ENCODE measurements around the gene RIPK1.
"Not testable (repeated sequence)": the region's sequence is repeated elsewhere in the genome, so short reads cannot be mapped to it uniquely, and the experiment has no call there.

RIPK1 gene

DNA sequence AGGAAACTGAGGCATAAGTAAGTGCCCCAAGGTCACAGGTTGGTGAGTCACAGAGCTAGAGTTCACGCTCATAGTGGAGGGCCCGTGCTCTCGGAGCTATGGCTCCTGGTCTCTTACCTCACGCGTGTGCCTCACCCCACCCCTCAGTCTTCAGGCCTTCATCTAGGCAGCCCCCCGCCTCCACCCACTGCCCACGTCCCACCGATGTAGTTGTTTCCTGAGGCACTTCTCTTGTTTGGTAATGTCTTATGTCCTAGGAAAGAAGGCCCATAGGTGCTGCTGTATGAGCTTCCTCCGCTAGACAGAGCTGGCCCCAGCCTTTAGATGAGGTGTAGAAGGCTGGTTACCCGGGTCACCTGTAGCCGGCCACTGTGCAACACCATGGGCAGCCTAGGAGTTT, 5.1 kb downstream of the RIPK1 start:
- Histone ChIP-seq H3K36me3 (ENCODE audit: insufficient read depth, low read length) (peaks cover 21% of the 10 kb centered on the region), H3K4me2 (ENCODE audit: insufficient read depth, low read length) (no peak overlapping the region), H3K27ac (ENCODE audit: low read length) (no peak overlapping the region), H4K20me1 (ENCODE audit: insufficient read depth, low read length) (peaks cover 10% of the 10 kb centered on the region; the same call in 1 of the 2 replicates), H3K4me1 (ENCODE audit: insufficient read depth, low read length) (peaks cover 40% of the 10 kb centered on the region), H3K27me3 (ENCODE audit: insufficient read depth, low read length, poor library complexity) (no peaks in the 10 kb centered on the region), H3K9me3 (ENCODE audit: insufficient read depth, low read length, severe bottlenecking) (no peaks in the 10 kb centered on the region), H3K9ac (ENCODE audit: low read depth, low read length) (no peak overlapping the region), H3K4me3 (ENCODE audit: low read depth in 1 of 2, low read length in 2 of 2) (no peak overlapping the region), H3K79me2 (ENCODE audit: insufficient read depth, low read length) (peaks cover 83% of the 10 kb centered on the region), H2AFZ (ENCODE audit: low read depth, low read length) (no peak overlapping the region)
- no peak for DNase-seq
- no peak for ATAC-seq (ENCODE audit: insufficient read depth, low read depth)
- TF ChIP-seq, protein P1, sequence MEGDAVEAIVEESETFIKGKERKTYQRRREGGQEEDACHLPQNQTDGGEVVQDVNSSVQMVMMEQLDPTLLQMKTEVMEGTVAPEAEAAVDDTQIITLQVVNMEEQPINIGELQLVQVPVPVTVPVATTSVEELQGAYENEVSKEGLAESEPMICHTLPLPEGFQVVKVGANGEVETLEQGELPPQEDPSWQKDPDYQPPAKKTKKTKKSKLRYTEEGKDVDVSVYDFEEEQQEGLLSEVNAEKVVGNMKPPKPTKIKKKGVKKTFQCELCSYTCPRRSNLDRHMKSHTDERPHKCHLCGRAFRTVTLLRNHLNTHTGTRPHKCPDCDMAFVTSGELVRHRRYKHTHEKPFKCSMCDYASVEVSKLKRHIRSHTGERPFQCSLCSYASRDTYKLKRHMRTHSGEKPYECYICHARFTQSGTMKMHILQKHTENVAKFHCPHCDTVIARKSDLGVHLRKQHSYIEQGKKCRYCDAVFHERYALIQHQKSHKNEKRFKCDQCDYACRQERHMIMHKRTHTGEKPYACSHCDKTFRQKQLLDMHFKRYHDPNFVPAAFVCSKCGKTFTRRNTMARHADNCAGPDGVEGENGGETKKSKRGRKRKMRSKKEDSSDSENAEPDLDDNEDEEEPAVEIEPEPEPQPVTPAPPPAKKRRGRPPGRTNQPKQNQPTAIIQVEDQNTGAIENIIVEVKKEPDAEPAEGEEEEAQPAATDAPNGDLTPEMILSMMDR (IDR thresholded peaks at IDR 0.05; ENCODE audit: borderline replicate concordance, extremely low read depth, low read length, poor library complexity, severe bottlenecking) = no peak
- no peak for TF ChIP-seq EZH2 (IDR thresholded peaks at IDR 0.05; ENCODE audit: borderline replicate concordance, low read depth, low read length, severe bottlenecking)

- Histone ChIP-seq H4K20me1 (ENCODE audit: insufficient read depth, low read length) (peaks cover 10% of the 10 kb centered on the region; the same call in 1 of the 2 replicates), H3K9ac (ENCODE audit: low read depth, low read length) (no peak overlapping the region), H3K9me3 (ENCODE audit: insufficient read depth, low read length, severe bottlenecking) (no peaks in the 10 kb centered on the region), H3K4me3 (ENCODE audit: low read depth in 1 of 2, low read length in 2 of 2) (no peak overlapping the region), H2AFZ (ENCODE audit: low read depth, low read length) (no peak overlapping the region), H3K27me3 (ENCODE audit: insufficient read depth, low read length, poor library complexity) (no peaks in the 10 kb centered on the region), H3K4me1 (ENCODE audit: insufficient read depth, low read length) (peaks cover 26% of the 10 kb centered on the region), H3K79me2 (ENCODE audit: insufficient read depth, low read length) (peaks cover 64% of the 10 kb centered on the region), H3K36me3 (ENCODE audit: insufficient read depth, low read length) (peaks cover 33% of the 10 kb centered on the region), H3K4me2 (ENCODE audit: insufficient read depth, low read length) (no peak overlapping the region), H3K27ac (ENCODE audit: low read length) (peak overlapping the region; percentile 41)
- DNase-seq (no peak), ATAC-seq (ENCODE audit: insufficient read depth, low read depth) (0 out of 3 replicates have a peak, but pooled peaks have one; percentile 19)
- TF ChIP-seq EZH2 (IDR thresholded peaks at IDR 0.05; ENCODE audit: borderline replicate concordance, low read depth, low read length, severe bottlenecking) = no peak
- TF ChIP-seq, protein P1 (IDR thresholded peaks at IDR 0.05; ENCODE audit: borderline replicate concordance, extremely low read depth, low read length, poor library complexity, severe bottlenecking) = no peak
Measured at GRCh38 chr6:3075772-3076113, 7.4 kb downstream of the RIPK1 start.

- ATAC-seq (ENCODE audit: insufficient read depth, low read depth) = no peak
- TF ChIP-seq, protein P1 (IDR thresholded peaks at IDR 0.05; ENCODE audit: borderline replicate concordance, extremely low read depth, low read length, poor library complexity, severe bottlenecking) = no peak
- TF ChIP-seq EZH2 (IDR thresholded peaks at IDR 0.05; ENCODE audit: borderline replicate concordance, low read depth, low read length, severe bottlenecking) = no peak
Measured at GRCh38 chr6:3076320-3076719, 8.0 kb downstream of the RIPK1 start.

DNA sequence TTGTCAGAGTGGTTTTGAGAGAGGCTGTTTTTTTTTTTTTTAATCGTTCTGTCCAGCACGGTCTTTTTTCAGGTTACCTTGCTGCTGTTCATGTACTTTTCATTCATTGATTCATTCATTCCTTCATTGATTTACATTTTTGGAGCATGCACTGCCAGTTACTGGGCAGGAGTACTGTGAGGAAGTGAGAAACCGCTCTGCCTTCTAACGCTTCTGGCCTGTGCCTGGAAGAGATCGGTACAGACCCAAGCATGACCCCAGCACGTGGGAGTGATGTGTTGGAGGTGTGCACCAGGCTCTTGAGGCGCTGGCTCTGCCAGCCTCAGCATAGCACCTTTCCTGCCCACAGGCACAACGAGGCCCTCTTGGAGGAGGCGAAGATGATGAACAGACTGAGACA, 9.1 kb downstream of the RIPK1 start:
- H3K9me3 ChIP-seq (ENCODE audit: insufficient read depth, low read length, severe bottlenecking) = no peaks in the 10 kb centered on the region
- no peak overlapping the region for H2AFZ ChIP-seq (ENCODE audit: low read depth, low read length)
- ATAC-seq (ENCODE audit: insufficient read depth, low read depth) (no peak), DNase-seq (no peak)
- no peak overlapping the region for H3K4me2 ChIP-seq (ENCODE audit: insufficient read depth, low read length)
- H4K20me1 ChIP-seq (ENCODE audit: insufficient read depth, low read length) = peaks cover 10% of the 10 kb centered on the region; the same call in 1 of the 2 replicates
- H3K79me2 ChIP-seq (ENCODE audit: insufficient read depth, low read length) = peaks cover 48% of the 10 kb centered on the region
- no peak overlapping the region for H3K4me3 ChIP-seq (ENCODE audit: low read depth in 1 of 2, low read length in 2 of 2)
- no peaks in the 10 kb centered on the region for H3K27me3 ChIP-seq (ENCODE audit: insufficient read depth, low read length, poor library complexity)
- peaks cover 47% of the 10 kb centered on the region for H3K36me3 ChIP-seq (ENCODE audit: insufficient read depth, low read length)
- peaks cover 26% of the 10 kb centered on the region for H3K4me1 ChIP-seq (ENCODE audit: insufficient read depth, low read length)
- no peak overlapping the region for H3K9ac ChIP-seq (ENCODE audit: low read depth, low read length)
- H3K27ac ChIP-seq (ENCODE audit: low read length) = no peak overlapping the region
- TF ChIP-seq EZH2 (IDR thresholded peaks at IDR 0.05; ENCODE audit: borderline replicate concordance, low read depth, low read length, severe bottlenecking) = no peak
- TF ChIP-seq, protein P1 (IDR thresholded peaks at IDR 0.05; ENCODE audit: borderline replicate concordance, extremely low read depth, low read length, poor library complexity, severe bottlenecking) = no peak

More at GRCh38 chr6:3076320-3076719, 8.0 kb downstream of the RIPK1 start:
- no peak overlapping the region for H3K9ac ChIP-seq (ENCODE audit: low read depth, low read length)
- H3K4me2 ChIP-seq (ENCODE audit: insufficient read depth, low read length) = no peak overlapping the region
- no peak for DNase-seq
- peaks cover 39% of the 10 kb centered on the region for H3K36me3 ChIP-seq (ENCODE audit: insufficient read depth, low read length)
- no peak overlapping the region for H3K27ac ChIP-seq (ENCODE audit: low read length)
- H3K9me3 ChIP-seq (ENCODE audit: insufficient read depth, low read length, severe bottlenecking) = no peaks in the 10 kb centered on the region
- no peak overlapping the region for H2AFZ ChIP-seq (ENCODE audit: low read depth, low read length)
- H3K4me3 ChIP-seq (ENCODE audit: low read depth in 1 of 2, low read length in 2 of 2) = no peak overlapping the region
- H3K27me3 ChIP-seq (ENCODE audit: insufficient read depth, low read length, poor library complexity) = no peaks in the 10 kb centered on the region
- H3K79me2 ChIP-seq (ENCODE audit: insufficient read depth, low read length) = peaks cover 58% of the 10 kb centered on the region
- H3K4me1 ChIP-seq (ENCODE audit: insufficient read depth, low read length) = peaks cover 26% of the 10 kb centered on the region
- peaks cover 10% of the 10 kb centered on the region; the same call in 1 of the 2 replicates for H4K20me1 ChIP-seq (ENCODE audit: insufficient read depth, low read length)

GRCh38 chr6:3078952-3079351, 10.7 kb downstream of the RIPK1 start:
- H3K27ac ChIP-seq (ENCODE audit: low read length); ATAC-seq (ENCODE audit: insufficient read depth, low read depth); H3K4me2 ChIP-seq (ENCODE audit: insufficient read depth, low read length); DNase-seq; H3K9ac ChIP-seq (ENCODE audit: low read depth, low read length); H3K9me3 ChIP-seq (ENCODE audit: insufficient read depth, low read length, severe bottlenecking); H3K27me3 ChIP-seq (ENCODE audit: insufficient read depth, low read length, poor library complexity); H2AFZ ChIP-seq (ENCODE audit: low read depth, low read length); H3K4me3 ChIP-seq (ENCODE audit: low read depth in 1 of 2, low read length in 2 of 2); H4K20me1 ChIP-seq (ENCODE audit: insufficient read depth, low read length): not testable (repeated sequence)
- H3K79me2 ChIP-seq (ENCODE audit: insufficient read depth, low read length) = peaks cover 34% of the 10 kb centered on the region
- peaks cover 19% of the 10 kb centered on the region for H3K4me1 ChIP-seq (ENCODE audit: insufficient read depth, low read length)
- peaks cover 61% of the 10 kb centered on the region for H3K36me3 ChIP-seq (ENCODE audit: insufficient read depth, low read length)
